ENCODE measurements around the gene COLEC12.
A peak's percentile ranks its signal among the peaks of the same experiment; 100 is the strongest.

The COLEC12 gene

DNA sequence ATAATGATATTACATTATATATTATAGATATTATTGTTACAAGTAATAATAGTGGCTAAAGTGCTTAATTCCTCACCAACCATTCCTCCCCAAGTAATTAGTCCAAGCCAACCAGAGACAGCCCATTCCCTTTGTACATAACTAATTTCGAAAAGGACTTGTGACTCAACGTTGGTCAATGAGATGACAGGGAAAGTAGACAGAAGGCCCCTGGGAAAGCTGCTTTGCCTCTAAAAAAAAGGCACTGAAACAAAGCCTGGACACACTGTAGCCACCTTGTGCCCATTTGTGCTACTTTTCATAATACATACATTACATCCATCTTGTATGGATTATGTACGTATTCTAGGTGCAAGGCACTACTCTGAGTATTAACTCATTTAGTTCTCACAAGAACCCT, 28.8 kb downstream of the COLEC12 start:
- Histone ChIP-seq H3K4me3 (ENCODE audit: low read depth, low read length) (no peak overlapping the region), H3K9me3 (ENCODE audit: control insufficient read depth, insufficient read depth, low read depth, low read length) (no peaks in the 10 kb centered on the region), H3K4me1 (ENCODE audit: control insufficient read depth, insufficient read depth, low read length) (peaks cover 4% of the 10 kb centered on the region; the same call in 1 of the 2 replicates), H3K27ac (ENCODE audit: extremely low read depth, low read depth, low read length) (no peak overlapping the region), H3K36me3 (ENCODE audit: control insufficient read depth in 2 of 2, insufficient read depth in 1 of 2, low read length in 2 of 2) (no peaks in the 10 kb centered on the region)
- TF ChIP-seq ZBTB7A (tag by site-specific recombination; IDR thresholded peaks at IDR 0.05; ENCODE audit: low read depth) (no peak), ZNF169 (tag by site-specific recombination; IDR thresholded peaks at IDR 0.05) (no peak), CTCF (tag by site-specific recombination; IDR thresholded peaks at IDR 0.05) (no peak), ZNF37A (tag by site-specific recombination; IDR thresholded peaks at IDR 0.05) (no peak), ZNF513 (tag by site-specific recombination; IDR thresholded peaks at IDR 0.05) (no peak)
- POLR2A ChIA-PET: interaction anchor here (0.6 kb wide), 1 partner anchor 128 kb away, joined by 3 read pairs; no protein-coding TSS in a partner anchor
- CTCF ChIA-PET: interaction anchor here (0.6 to 1.2 kb wide), 4 partner anchors 8 to 155 kb away, joined by 3 to 5 read pairs (median 4); no protein-coding TSS in a partner anchor

- no peaks in the 10 kb centered on the region for H3K4me1 ChIP-seq (ENCODE audit: control insufficient read depth, insufficient read depth, low read length)
- POLR2A ChIA-PET: no interaction called here
- CTCF ChIA-PET: interaction anchor here (0.6 to 1.2 kb wide), 4 partner anchors 9 to 154 kb away, joined by 3 to 5 read pairs (median 4); no protein-coding TSS in a partner anchor
- H3K9me3 ChIP-seq (ENCODE audit: control insufficient read depth, insufficient read depth, low read depth, low read length): no peaks in the 10 kb centered on the region
- TF ChIP-seq ZNF600 (tag by site-specific recombination; IDR thresholded peaks at IDR 0.05) (no peak), ZNF366 (tag by site-specific recombination; conservative IDR thresholded peaks at IDR 0.05) (no peak), PRDM1 (tag by site-specific recombination; IDR thresholded peaks at IDR 0.05) (0 out of 2 replicates have a peak, but pooled peaks have one; percentile 18), ZNF362 (tag by site-specific recombination; IDR thresholded peaks at IDR 0.05) (peak; percentile 54; the same call in 1 of the 2 replicates), GLI4 (tag by site-specific recombination; IDR thresholded peaks at IDR 0.05) (no peak), ZNF580 (tag by site-specific recombination; IDR thresholded peaks at IDR 0.05) (no peak)
- TF ChIP-seq, protein P1, sequence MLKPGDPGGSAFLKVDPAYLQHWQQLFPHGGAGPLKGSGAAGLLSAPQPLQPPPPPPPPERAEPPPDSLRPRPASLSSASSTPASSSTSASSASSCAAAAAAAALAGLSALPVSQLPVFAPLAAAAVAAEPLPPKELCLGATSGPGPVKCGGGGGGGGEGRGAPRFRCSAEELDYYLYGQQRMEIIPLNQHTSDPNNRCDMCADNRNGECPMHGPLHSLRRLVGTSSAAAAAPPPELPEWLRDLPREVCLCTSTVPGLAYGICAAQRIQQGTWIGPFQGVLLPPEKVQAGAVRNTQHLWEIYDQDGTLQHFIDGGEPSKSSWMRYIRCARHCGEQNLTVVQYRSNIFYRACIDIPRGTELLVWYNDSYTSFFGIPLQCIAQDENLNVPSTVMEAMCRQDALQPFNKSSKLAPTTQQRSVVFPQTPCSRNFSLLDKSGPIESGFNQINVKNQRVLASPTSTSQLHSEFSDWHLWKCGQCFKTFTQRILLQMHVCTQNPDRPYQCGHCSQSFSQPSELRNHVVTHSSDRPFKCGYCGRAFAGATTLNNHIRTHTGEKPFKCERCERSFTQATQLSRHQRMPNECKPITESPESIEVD (tag by site-specific recombination; IDR thresholded peaks at IDR 0.05): peak; percentile 23; the same call in 1 of the 2 replicates
- no peak overlapping the region for H3K27ac ChIP-seq (ENCODE audit: extremely low read depth, low read depth, low read length)
- no peaks in the 10 kb centered on the region for H3K36me3 ChIP-seq (ENCODE audit: control insufficient read depth in 2 of 2, insufficient read depth in 1 of 2, low read length in 2 of 2)
- H3K4me3 ChIP-seq (ENCODE audit: low read depth, low read length): no peak overlapping the region
Observed at GRCh38 chr18:470661-471501, 29.6 kb downstream of the COLEC12 start.

All from HEK293 (cell line).